ENCODE data around the gene AFDN.
"Not testable (repeated sequence)": the region's sequence is repeated elsewhere in the genome, so short reads cannot be mapped to it uniquely, and the experiment has no call there.

Gene AFDN

DNA sequence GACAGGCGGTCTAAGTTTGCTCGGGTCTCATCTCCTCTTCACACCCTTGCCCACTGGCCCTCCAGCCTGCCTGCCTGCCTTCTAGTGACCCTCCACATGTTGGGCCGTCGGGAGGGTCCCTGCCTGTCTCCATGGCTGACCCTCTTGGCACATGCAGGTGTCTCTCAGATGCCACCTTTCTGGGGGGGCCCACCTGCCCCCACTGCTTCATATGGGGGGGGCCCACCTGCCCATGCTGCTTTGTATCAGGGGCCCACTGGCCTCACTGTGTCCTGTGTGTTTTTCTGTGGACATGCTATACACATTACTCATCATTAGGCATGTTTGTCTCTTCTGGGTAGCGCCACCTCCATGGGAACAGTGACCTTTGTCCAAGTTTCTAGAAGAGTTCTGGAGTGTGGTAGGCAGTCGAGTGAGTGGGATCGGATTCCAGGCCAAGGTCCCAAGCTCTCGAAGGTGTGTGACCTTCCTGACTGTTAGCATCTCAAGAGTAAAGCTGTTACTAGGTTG lies 130.3 kb downstream of the AFDN start:
- H3K4me3 Mint-ChIP-seq: no peak overlapping the region
- H3K4me1 Mint-ChIP-seq (ENCODE audit: low read depth): no peaks in the 10 kb centered on the region
- no peak overlapping the region for H3K27ac Mint-ChIP-seq
- H3K36me3 Mint-ChIP-seq (ENCODE audit: low read depth): peaks cover 5% of the 10 kb centered on the region
- H3K27me3 Mint-ChIP-seq (ENCODE audit: low read depth): no peaks in the 10 kb centered on the region
- no peaks in the 10 kb centered on the region for H3K9me3 Mint-ChIP-seq

- H3K27ac Mint-ChIP-seq: no peak overlapping the region
- no peaks in the 10 kb centered on the region for H3K9me3 Mint-ChIP-seq
- H3K4me1 Mint-ChIP-seq (ENCODE audit: low read depth): no peaks in the 10 kb centered on the region
- peaks cover 5% of the 10 kb centered on the region for H3K36me3 Mint-ChIP-seq (ENCODE audit: low read depth)
- no peaks in the 10 kb centered on the region for H3K27me3 Mint-ChIP-seq (ENCODE audit: low read depth)
- no peak overlapping the region for H3K4me3 Mint-ChIP-seq
These were observed 130.9 kb downstream of the AFDN start for GRCh38 chr6:167957626-167958025.

DNA sequence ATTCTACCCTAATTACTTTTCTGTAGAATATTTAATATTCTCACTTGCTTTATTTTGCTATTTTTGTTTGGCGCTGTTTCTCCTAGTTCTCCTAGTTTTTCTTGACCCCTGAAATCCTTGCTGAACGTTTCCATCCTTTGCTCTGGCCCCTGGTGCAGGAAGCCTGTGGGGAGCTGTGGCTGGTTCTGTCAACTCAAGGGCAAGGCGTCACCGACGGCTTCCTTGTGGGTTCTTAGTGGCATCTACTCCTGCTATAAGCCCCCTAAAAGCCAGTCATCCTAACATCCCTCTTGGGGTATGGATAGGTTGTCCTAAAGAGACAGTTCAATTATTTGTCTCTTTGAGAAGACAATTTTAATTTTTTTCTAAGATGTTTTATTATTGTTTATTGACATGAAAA lies 133.9 kb downstream of the AFDN start:
- H3K27me3 Mint-ChIP-seq (ENCODE audit: low read depth): no peaks in the 10 kb centered on the region
- peaks cover 8% of the 10 kb centered on the region for H3K36me3 Mint-ChIP-seq (ENCODE audit: low read depth)
- no peak overlapping the region for H3K4me3 Mint-ChIP-seq
- no peak overlapping the region for H3K27ac Mint-ChIP-seq
- no peaks in the 10 kb centered on the region for H3K9me3 Mint-ChIP-seq
- peaks cover 5% of the 10 kb centered on the region for H3K4me1 Mint-ChIP-seq (ENCODE audit: low read depth)

GRCh38 chr6:167962711-167963110 lies 136.0 kb downstream of the AFDN start:
- H3K27ac Mint-ChIP-seq: no peak overlapping the region
- no peak overlapping the region for H3K4me3 Mint-ChIP-seq
- H3K9me3 Mint-ChIP-seq: no peaks in the 10 kb centered on the region
- H3K36me3 Mint-ChIP-seq (ENCODE audit: low read depth): peaks cover 14% of the 10 kb centered on the region
- no peaks in the 10 kb centered on the region for H3K27me3 Mint-ChIP-seq (ENCODE audit: low read depth)
- peaks cover 5% of the 10 kb centered on the region for H3K4me1 Mint-ChIP-seq (ENCODE audit: low read depth)

DNA sequence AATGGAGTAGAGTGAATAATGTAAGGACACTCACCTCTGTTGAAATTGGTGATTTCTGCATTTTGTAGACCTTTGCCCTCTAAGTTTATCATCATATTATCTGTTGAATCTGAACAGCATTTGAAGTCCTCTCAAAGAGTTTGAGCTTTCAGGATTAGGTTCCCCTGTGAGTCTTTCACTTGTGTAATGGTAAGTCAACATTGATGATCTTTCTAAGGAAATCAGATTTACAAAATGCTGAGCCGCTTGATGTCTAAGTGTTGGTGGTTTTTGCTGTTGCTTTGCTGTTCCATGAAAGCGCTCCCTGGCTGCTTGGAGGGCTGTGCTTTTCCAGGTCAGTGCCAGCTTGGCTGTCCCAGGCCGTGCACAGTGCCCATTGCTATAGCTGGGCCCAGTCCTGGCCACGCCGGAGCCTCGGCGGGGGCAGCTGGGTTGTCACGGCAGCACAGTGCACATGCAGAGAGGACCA lies 136.9 kb downstream of the AFDN start:
- Mint-ChIP-seq H3K36me3 (ENCODE audit: low read depth) (peaks cover 16% of the 10 kb centered on the region), H3K9me3 (no peaks in the 10 kb centered on the region), H3K27ac (no peak overlapping the region), H3K27me3 (ENCODE audit: low read depth) (no peaks in the 10 kb centered on the region), H3K4me1 (ENCODE audit: low read depth) (peaks cover 5% of the 10 kb centered on the region), H3K4me3 (no peak overlapping the region)

GRCh38 chr6:167965592-167966539 lies 139.2 kb downstream of the AFDN start:
- H3K36me3 Mint-ChIP-seq (ENCODE audit: low read depth): peaks cover 20% of the 10 kb centered on the region
- no peaks in the 10 kb centered on the region for H3K9me3 Mint-ChIP-seq
- no peak overlapping the region for H3K27ac Mint-ChIP-seq
- peaks cover 5% of the 10 kb centered on the region for H3K4me1 Mint-ChIP-seq (ENCODE audit: low read depth)
- no peaks in the 10 kb centered on the region for H3K27me3 Mint-ChIP-seq (ENCODE audit: low read depth)
- no peak overlapping the region for H3K4me3 Mint-ChIP-seq

DNA sequence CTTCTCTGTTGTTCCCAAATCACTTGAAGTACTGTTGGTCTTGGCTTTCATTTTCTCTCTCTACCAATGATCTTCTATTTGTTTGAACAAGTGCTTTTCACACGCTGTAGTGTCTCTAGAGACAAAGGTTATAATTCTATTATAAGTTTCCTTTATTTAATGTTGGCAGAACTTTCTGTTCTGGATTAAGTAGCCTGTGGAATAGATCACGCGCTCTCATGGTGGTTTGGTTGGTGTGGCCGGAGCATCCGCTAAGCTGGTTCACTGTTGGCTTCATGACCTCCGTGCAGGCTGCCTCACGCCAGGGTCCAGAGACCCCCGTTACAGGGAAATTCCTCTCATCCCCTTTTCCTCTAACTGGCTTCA lies 139.8 kb downstream of the AFDN start:
- H3K27ac Mint-ChIP-seq: no peak overlapping the region

DNA sequence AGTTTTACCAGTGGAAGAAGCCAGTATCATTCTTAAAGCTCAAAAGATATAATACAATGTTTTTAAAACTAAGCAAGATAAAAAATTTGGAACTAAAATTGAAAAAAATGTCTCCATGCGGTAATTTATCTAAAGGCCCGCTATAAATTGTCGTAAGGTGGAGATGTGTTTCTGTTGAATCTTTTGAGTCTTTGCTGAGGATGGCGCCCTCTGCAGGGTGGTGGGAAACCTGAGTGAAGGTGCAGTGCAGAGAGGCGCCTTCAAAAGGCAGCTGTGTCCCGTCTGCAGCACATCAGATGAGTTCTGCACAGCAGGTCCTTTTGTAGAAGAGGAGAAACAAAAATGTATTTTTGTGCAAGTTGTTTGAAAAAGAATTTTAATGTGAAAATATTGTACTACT lies 141.4 kb downstream of the AFDN start:
- Mint-ChIP-seq H3K9me3 (no peaks in the 10 kb centered on the region), H3K36me3 (ENCODE audit: low read depth) (peaks cover 18% of the 10 kb centered on the region), H3K4me3 (no peak overlapping the region), H3K27ac (no peak overlapping the region), H3K27me3 (ENCODE audit: low read depth) (no peaks in the 10 kb centered on the region), H3K4me1 (ENCODE audit: low read depth) (peaks cover 5% of the 10 kb centered on the region)

More for the DNA sequence above, 139.8 kb downstream of the AFDN start:
- H3K4me3 Mint-ChIP-seq: no peak overlapping the region
- peaks cover 19% of the 10 kb centered on the region for H3K36me3 Mint-ChIP-seq (ENCODE audit: low read depth)
- H3K4me1 Mint-ChIP-seq (ENCODE audit: low read depth): peaks cover 5% of the 10 kb centered on the region
- no peaks in the 10 kb centered on the region for H3K9me3 Mint-ChIP-seq
- no peaks in the 10 kb centered on the region for H3K27me3 Mint-ChIP-seq (ENCODE audit: low read depth)

GRCh38 chr6:167970230-167970629 lies 143.5 kb downstream of the AFDN start:
- H3K4me1 Mint-ChIP-seq (ENCODE audit: low read depth): no peaks in the 10 kb centered on the region
- H3K4me3 Mint-ChIP-seq: no peak overlapping the region
- no peak overlapping the region for H3K27ac Mint-ChIP-seq
- H3K9me3 Mint-ChIP-seq: no peaks in the 10 kb centered on the region
- no peaks in the 10 kb centered on the region for H3K27me3 Mint-ChIP-seq (ENCODE audit: low read depth)
- peaks cover 14% of the 10 kb centered on the region for H3K36me3 Mint-ChIP-seq (ENCODE audit: low read depth)

DNA sequence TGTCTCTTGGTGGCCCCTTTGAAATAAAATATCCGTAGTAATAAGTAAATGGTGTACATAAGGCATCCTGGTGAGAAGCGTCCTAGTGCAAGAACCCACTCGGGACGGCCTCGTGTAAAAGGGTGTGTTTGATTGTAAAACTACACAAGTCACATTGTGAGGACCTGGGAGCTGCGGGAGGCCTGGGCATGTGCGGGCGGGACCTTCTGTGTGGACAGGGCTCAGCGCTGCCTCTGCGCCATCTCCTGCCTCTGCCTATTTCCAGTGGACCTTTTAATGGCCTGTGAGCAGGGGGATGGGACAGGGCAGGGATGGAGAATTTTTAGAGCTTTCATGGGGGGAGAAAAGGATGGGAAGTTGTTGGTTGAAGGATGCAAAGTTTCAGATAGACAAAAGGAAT lies 145.5 kb downstream of the AFDN start:
- Mint-ChIP-seq H3K4me3 (no peak overlapping the region), H3K9me3 (no peaks in the 10 kb centered on the region), H3K27me3 (ENCODE audit: low read depth) (no peaks in the 10 kb centered on the region), H3K4me1 (ENCODE audit: low read depth) (no peaks in the 10 kb centered on the region), H3K36me3 (ENCODE audit: low read depth) (peaks cover 9% of the 10 kb centered on the region), H3K27ac (no peak overlapping the region)

- Mint-ChIP-seq H3K4me1 (ENCODE audit: low read depth) (no peaks in the 10 kb centered on the region), H3K9me3 (no peaks in the 10 kb centered on the region), H3K36me3 (ENCODE audit: low read depth) (peaks cover 4% of the 10 kb centered on the region), H3K27ac (no peak overlapping the region), H3K27me3 (ENCODE audit: low read depth) (no peaks in the 10 kb centered on the region), H3K4me3 (no peak overlapping the region)
These were observed 146.6 kb downstream of the AFDN start for GRCh38 chr6:167973148-167973885.

DNA sequence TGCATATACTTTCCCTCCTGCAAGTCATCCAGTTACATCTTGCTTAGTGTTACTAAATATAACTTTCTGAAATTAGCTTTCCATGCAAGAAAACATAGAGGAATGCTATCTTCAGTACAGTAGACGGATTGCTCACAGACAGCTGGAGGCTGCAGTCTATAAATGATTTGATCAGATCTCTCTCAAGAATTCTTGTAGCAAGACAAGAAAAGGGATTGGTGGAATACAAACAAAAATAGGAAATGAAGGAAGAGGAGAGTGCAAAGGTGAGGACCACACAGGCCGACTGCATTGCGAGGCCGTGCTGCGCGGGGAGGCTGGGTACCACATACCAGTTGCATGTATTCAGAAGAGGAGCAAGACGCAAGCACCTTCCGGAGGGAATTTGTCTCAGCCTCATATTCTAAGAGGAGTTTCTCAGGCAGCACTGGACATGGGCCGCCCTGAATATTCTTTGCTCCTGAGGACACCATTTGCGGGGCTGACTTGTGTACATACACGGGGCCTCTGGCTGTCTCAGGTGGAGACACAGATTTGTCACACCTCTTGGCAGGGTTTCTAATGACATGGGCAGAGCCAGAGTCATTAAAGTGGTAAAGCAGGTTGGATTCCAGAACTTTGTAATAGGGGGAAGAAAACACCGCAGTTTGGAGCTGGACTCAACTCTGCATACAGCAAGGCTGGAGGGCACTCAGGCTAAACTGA lies 148.1 kb downstream of the AFDN start:
- Mint-ChIP-seq H3K4me1 (ENCODE audit: low read depth) (no peaks in the 10 kb centered on the region), H3K36me3 (ENCODE audit: low read depth) (peaks cover under 1% of the 10 kb centered on the region), H3K4me3 (no peak overlapping the region), H3K27me3 (ENCODE audit: low read depth) (no peaks in the 10 kb centered on the region), H3K27ac (no peak overlapping the region), H3K9me3 (no peaks in the 10 kb centered on the region)

GRCh38 chr6:167975458-167975857 lies 148.7 kb downstream of the AFDN start:
- no peaks in the 10 kb centered on the region for H3K27me3 Mint-ChIP-seq (ENCODE audit: low read depth)
- H3K4me1 Mint-ChIP-seq (ENCODE audit: low read depth): no peaks in the 10 kb centered on the region
- H3K9me3 Mint-ChIP-seq: no peaks in the 10 kb centered on the region
- H3K36me3 Mint-ChIP-seq (ENCODE audit: low read depth): no peaks in the 10 kb centered on the region
- H3K27ac Mint-ChIP-seq: no peak overlapping the region
- no peak overlapping the region for H3K4me3 Mint-ChIP-seq

DNA sequence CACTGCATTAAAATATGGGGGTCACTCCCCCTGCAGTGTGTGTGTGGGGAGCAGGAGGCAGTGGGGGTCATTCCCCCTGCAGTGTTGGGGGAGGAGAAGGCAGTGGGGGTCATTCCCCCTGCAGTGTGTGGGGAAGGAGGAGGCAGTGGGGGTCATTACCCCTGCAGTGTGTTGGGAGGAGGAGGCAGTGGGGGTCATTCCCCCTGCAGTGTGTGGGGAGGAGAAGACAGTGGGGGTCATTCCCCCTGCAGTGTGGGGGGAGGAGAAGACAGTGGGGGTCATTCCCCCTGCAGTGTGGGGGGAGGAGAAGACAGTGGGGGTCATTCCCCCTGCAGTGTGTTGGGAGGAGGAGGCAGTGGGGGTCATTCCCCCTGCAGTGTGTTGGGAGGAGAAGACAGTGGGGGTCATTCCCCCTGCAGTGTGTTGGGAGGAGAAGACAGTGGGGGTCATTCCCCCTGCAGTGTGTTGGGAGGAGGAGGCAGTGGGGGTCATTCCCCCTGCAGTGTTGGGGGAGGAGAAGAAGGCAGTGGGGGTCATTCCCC lies 149.5 kb downstream of the AFDN start:
- H3K4me1 Mint-ChIP-seq (ENCODE audit: low read depth); H3K27me3 Mint-ChIP-seq (ENCODE audit: low read depth); H3K4me3 Mint-ChIP-seq; H3K36me3 Mint-ChIP-seq (ENCODE audit: low read depth); H3K27ac Mint-ChIP-seq; H3K9me3 Mint-ChIP-seq: not testable (repeated sequence)

Data from T-helper 1 cell treated with Interleukin-12 subunit alpha and Interleukin-12 subunit beta and Interleukin-4 antibody, amounts not matched to agents 30 μg/mL and 1 μg/mL, for 36 hours (primary cell).